ENCODE data around the gene CDC25B. TPM values are rescaled to one million over a fixed set of nuclear protein-coding genes. Genes with fewer than 3 reads are reported as not detected.
A peak's percentile ranks its signal among the peaks of the same experiment; 100 is the strongest.

Gene CDC25B
- total and polyA plus RNA-seq, 2 of the 13 experiments (the other 11 are each of a cell fraction or from before 2014, with no cell fraction given) = 14.5 to 19.4 TPM

- no peaks in the 10 kb centered on the region for H3K9me3 ChIP-seq (ENCODE audit: low read length)
- H3K27ac ChIP-seq (ENCODE audit: extremely low read length, insufficient read depth, low read length) = no peak overlapping the region
- WGBS (ENCODE audit: low lambda C conversion rate) = 60% methylated on average over 16 of the region's 16 CpGs
- no peaks in the 10 kb centered on the region for H3K79me2 ChIP-seq (ENCODE audit: insufficient read depth, low read length)
- no peaks in the 10 kb centered on the region for H3K36me3 ChIP-seq (replicated peaks in 1 of 2; ENCODE audit: control insufficient read depth in 1 of 2, insufficient read depth in 2 of 2, low read length in 2 of 2)
- H3K4me2 ChIP-seq (ENCODE audit: low read depth, low read length) = peak overlapping the region; percentile 96
- no peaks in the 10 kb centered on the region for H4K20me1 ChIP-seq (ENCODE audit: insufficient read depth, low read length)
- FAIRE-seq (no peak), DNase-seq (ENCODE audit: low spot score) (no peak), ATAC-seq (no peak)
- H3K4me3 ChIP-seq (replicated peaks in 1 of 3; ENCODE audit: insufficient read depth in 1 of 3, low read depth in 2 of 3, low read length in 3 of 3) = peak overlapping the region; percentile 54 to 79 (median 55); a peak in 4 of 6 replicates
- ChIA-PET CTCF (ENCODE audit: low intra/inter-chr PET ratio, low total read pairs) (interaction anchor here (1.3 kb wide), 1 partner anchor 9 kb away, joined by 3 read pairs; no protein-coding TSS in a partner anchor), POLR2A (interaction anchor here (1.1 to 3.6 kb wide), 4 partner anchors 9 to 32 kb away, joined by 3 to 48 read pairs (median 4); partner anchors contain the start of genes ADISSP and CENPB)
- BruUV-seq (replicated peaks) = no TSS peak
- no peak overlapping the region for H2AFZ ChIP-seq (ENCODE audit: low read length)
- intact Hi-C loops (cut with micrococcal nuclease; ENCODE audit: unreplicated experiment) = no loop called here
- peaks cover 2 to 36% of the 10 kb centered on the region in 2 experiments for H3K27me3 ChIP-seq (ENCODE audit: control insufficient read depth in 1 of 2, insufficient read depth in 2 of 2, low read length in 2 of 2)
- H3K4me1 ChIP-seq (ENCODE audit: insufficient read depth, low read length) = peaks cover 44% of the 10 kb centered on the region
- in situ Hi-C loops (cut with HindIII; ENCODE audit: extremely low pct_ligation_motif_present, low pct_unique_long_range_greater_than_20kb) = no loop called here
- H3K9ac ChIP-seq (ENCODE audit: insufficient read depth, low read depth, low read length) = no peak overlapping the region
- TF ChIP-seq DDIT3 (CRISPR knock-in tag; IDR thresholded peaks at IDR 0.05) (no peak), ZNF224 (CRISPR knock-in tag; IDR thresholded peaks at IDR 0.05) (peak; percentile 73; the same call in 1 of the 2 replicates), BCL3 (CRISPR knock-in tag; IDR thresholded peaks at IDR 0.05) (no peak), MTF1 (CRISPR knock-in tag; IDR thresholded peaks at IDR 0.05) (no peak), ZNF839 (CRISPR knock-in tag; IDR thresholded peaks at IDR 0.05; ENCODE audit: borderline replicate concordance) (no peak), TAF15 (IDR thresholded peaks at IDR 0.05; ENCODE audit: low read depth, low read length, poor library complexity, severe bottlenecking) (no peak), MAZ (IDR thresholded peaks at IDR 0.05; ENCODE audit: borderline replicate concordance, low read depth, low read length) (no peak), MAZ (CRISPR knock-in tag; IDR thresholded peaks at IDR 0.05; ENCODE audit: low read depth) (no peak), ZBTB3 (CRISPR knock-in tag; IDR thresholded peaks at IDR 0.05; ENCODE audit: borderline replicate concordance, low read depth) (no peak), ZNF317 (CRISPR knock-in tag; IDR thresholded peaks at IDR 0.05) (no peak), ZSCAN12 (CRISPR knock-in tag; IDR thresholded peaks at IDR 0.05) (no peak), ZSCAN5A (CRISPR knock-in tag; IDR thresholded peaks at IDR 0.05; ENCODE audit: borderline replicate concordance) (no peak), ZNF891 (CRISPR knock-in tag; IDR thresholded peaks at IDR 0.05) (peak; percentile 5; the same call in 1 of the 2 replicates), FOXA1 (IDR thresholded peaks at IDR 0.05) (no peak), FOXA1 (CRISPR knock-in tag; IDR thresholded peaks at IDR 0.05) (no peak), RFX1 (IDR thresholded peaks at IDR 0.05) (no peak), ISL2 (CRISPR knock-in tag; IDR thresholded peaks at IDR 0.05) (no peak), ZNF275 (CRISPR knock-in tag; IDR thresholded peaks at IDR 0.05; ENCODE audit: borderline replicate concordance) (no peak), ZNF431 (CRISPR knock-in tag; IDR thresholded peaks at IDR 0.05; ENCODE audit: borderline replicate concordance, low read depth) (0 out of 2 replicates have a peak, but pooled peaks have one; percentile 37), ZNF746 (CRISPR knock-in tag; IDR thresholded peaks at IDR 0.05) (peak; percentile 50; the same call in 1 of the 2 replicates)
- TF ChIP-seq, protein P1, sequence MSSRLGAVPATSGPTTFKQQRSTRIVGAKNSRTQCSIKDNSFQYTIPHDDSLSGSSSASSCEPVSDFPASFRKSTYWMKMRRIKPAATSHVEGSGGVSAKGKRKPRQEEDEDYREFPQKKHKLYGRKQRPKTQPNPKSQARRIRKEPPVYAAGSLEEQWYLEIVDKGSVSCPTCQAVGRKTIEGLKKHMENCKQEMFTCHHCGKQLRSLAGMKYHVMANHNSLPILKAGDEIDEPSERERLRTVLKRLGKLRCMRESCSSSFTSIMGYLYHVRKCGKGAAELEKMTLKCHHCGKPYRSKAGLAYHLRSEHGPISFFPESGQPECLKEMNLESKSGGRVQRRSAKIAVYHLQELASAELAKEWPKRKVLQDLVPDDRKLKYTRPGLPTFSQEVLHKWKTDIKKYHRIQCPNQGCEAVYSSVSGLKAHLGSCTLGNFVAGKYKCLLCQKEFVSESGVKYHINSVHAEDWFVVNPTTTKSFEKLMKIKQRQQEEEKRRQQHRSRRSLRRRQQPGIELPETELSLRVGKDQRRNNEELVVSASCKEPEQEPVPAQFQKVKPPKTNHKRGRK (CRISPR knock-in tag; IDR thresholded peaks at IDR 0.05) = no peak
Measured at GRCh38 chr20:3777381-3777715, 18.8 kb upstream of the CDC25B start.

Data from HepG2 (cell line).